Neuron (in vitro differentiated cells): ENCODE results near the gene SH3BGRL.

Experiments used
- H2AFZ ChIP-seq: one replicate; pipeline ENCODE4 v1.6.1; 2013; ENCODE audit warnings: low read depth, mild to moderate bottlenecking, inconsistent platforms, low read length, moderate library complexity
- H3K27me3 ChIP-seq: one replicate; pipeline ENCODE4 v1.6.1; 2013; ENCODE audit warnings: low read length; ENCODE audit not compliant: insufficient read depth
- H3K36me3 ChIP-seq: one replicate; pipeline ENCODE4 v1.6.1; 2013; ENCODE audit warnings: low read length; ENCODE audit not compliant: insufficient read depth
- H3K4me1 ChIP-seq: one replicate; pipeline ENCODE4 v1.6.1; 2013; ENCODE audit warnings: low read length; ENCODE audit not compliant: insufficient read depth
- H3K4me3 ChIP-seq: 2 replicates; pipeline ENCODE4 v1.5.1; 2013; ENCODE audit warnings: mild to moderate bottlenecking, low read length, moderate library complexity
- H3K9me3 ChIP-seq: one replicate; pipeline ENCODE4 v1.6.1; 2013; ENCODE audit warnings: low read length

The SH3BGRL gene

DNA sequence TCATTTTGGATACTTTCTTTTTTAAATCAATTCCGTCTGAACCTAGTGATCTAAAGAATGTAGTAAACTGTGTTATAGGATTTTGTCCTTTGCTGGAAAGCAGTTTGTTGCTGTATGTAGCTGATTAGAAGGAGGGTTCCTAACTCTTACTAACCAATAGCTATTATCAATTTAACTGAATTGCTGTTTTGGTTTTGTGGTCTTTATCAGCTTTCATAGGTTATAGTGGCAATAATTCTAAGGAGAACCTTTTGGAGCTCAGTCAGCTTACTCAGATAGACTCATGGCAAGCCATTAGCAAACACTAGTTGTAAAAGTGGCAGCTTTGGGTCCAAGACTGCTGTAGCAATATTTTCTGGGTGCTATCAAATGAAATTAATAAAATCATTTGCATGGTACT is 29.6 kb downstream of the SH3BGRL start:
- Histone ChIP-seq H3K4me3 (no peak overlapping the region), H3K27me3 (no peaks in the 10 kb centered on the region), H3K4me1 (no peaks in the 10 kb centered on the region), H3K36me3 (no peaks in the 10 kb centered on the region), H3K9me3 (no peaks in the 10 kb centered on the region), H2AFZ (no peak overlapping the region)

- Histone ChIP-seq H3K4me1 (no peaks in the 10 kb centered on the region), H3K9me3 (no peaks in the 10 kb centered on the region), H3K36me3 (no peaks in the 10 kb centered on the region), H3K4me3 (no peak overlapping the region), H2AFZ (no peak overlapping the region), H3K27me3 (no peaks in the 10 kb centered on the region)
Measured at GRCh38 chrX:81232218-81232617, 30.3 kb downstream of the SH3BGRL start.

GRCh38 chrX:81237516-81237915 is 35.6 kb downstream of the SH3BGRL start:
- no peaks in the 10 kb centered on the region for H3K27me3 ChIP-seq
- no peaks in the 10 kb centered on the region for H3K4me1 ChIP-seq
- H3K4me3 ChIP-seq, result no peak overlapping the region
- H3K9me3 ChIP-seq, result peaks cover 3% of the 10 kb centered on the region
- H2AFZ ChIP-seq, result no peak overlapping the region
- H3K36me3 ChIP-seq, result peaks cover 4% of the 10 kb centered on the region

- Histone ChIP-seq H2AFZ (no peak overlapping the region), H3K4me3 (no peak overlapping the region), H3K27me3 (no peaks in the 10 kb centered on the region), H3K9me3 (peaks cover 3% of the 10 kb centered on the region), H3K4me1 (no peaks in the 10 kb centered on the region), H3K36me3 (peaks cover 4% of the 10 kb centered on the region)
Measured at GRCh38 chrX:81238166-81238565, 36.3 kb downstream of the SH3BGRL start.

GRCh38 chrX:81240701-81241331 is 38.9 kb downstream of the SH3BGRL start:
- H3K36me3 ChIP-seq, result peaks cover 4% of the 10 kb centered on the region
- H3K27me3 ChIP-seq, result no peaks in the 10 kb centered on the region
- peaks cover 3% of the 10 kb centered on the region for H3K9me3 ChIP-seq
- no peak overlapping the region for H3K4me3 ChIP-seq
- H3K4me1 ChIP-seq, result no peaks in the 10 kb centered on the region
- H2AFZ ChIP-seq, result no peak overlapping the region

DNA sequence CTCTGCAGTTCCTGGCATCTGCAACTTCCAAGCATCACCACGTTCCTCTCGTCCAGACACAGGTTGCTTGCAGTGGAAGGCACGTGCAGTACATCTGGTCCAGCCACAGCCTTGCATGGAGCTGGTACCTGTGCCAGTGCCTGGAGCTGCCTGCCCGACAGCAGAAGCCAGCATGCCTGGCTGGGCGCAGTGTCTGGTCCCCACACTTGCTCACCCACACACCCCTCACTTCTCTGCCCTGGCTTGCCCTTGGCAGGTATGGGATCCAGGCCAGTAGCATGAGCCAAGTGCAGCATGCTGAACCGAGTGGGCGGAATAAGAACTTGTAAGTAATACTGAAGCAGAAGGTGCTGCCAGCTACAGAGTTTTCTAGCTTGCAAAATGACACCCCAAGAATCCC is 39.9 kb downstream of the SH3BGRL start:
- H2AFZ ChIP-seq, result no peak overlapping the region
- H3K36me3 ChIP-seq, result peaks cover 4% of the 10 kb centered on the region
- H3K4me3 ChIP-seq, result no peak overlapping the region
- no peaks in the 10 kb centered on the region for H3K27me3 ChIP-seq
- H3K9me3 ChIP-seq, result peaks cover 3% of the 10 kb centered on the region
- no peaks in the 10 kb centered on the region for H3K4me1 ChIP-seq

DNA sequence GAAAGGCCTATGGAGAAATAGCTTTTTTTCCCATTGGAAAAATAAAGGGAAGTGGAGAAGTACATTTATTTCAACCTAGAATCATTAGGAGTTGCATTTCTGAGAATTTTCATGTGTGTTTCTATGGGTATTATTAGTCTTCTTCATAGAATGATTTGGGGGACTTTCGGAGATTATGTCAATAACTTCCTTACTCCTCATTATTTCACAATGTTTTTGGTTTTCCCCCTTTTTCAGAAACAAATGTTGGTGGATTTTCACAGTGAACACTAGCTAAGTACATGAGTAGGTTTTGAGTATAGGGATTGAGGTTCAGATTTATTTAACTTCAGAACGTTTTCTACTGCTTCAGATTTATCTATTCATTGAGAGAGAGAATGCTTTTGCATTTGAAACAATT is 54.0 kb downstream of the SH3BGRL start:
- no peaks in the 10 kb centered on the region for H3K27me3 ChIP-seq
- H2AFZ ChIP-seq, result no peak overlapping the region
- H3K9me3 ChIP-seq, result no peaks in the 10 kb centered on the region
- H3K4me1 ChIP-seq, result no peaks in the 10 kb centered on the region
- no peak overlapping the region for H3K4me3 ChIP-seq
- no peaks in the 10 kb centered on the region for H3K36me3 ChIP-seq

- no peaks in the 10 kb centered on the region for H3K36me3 ChIP-seq
- H3K27me3 ChIP-seq, result no peaks in the 10 kb centered on the region
- H3K9me3 ChIP-seq, result no peaks in the 10 kb centered on the region
- no peak overlapping the region for H2AFZ ChIP-seq
- no peaks in the 10 kb centered on the region for H3K4me1 ChIP-seq
- H3K4me3 ChIP-seq, result no peak overlapping the region
Measured at GRCh38 chrX:81257817-81258216, 55.9 kb downstream of the SH3BGRL start.

DNA sequence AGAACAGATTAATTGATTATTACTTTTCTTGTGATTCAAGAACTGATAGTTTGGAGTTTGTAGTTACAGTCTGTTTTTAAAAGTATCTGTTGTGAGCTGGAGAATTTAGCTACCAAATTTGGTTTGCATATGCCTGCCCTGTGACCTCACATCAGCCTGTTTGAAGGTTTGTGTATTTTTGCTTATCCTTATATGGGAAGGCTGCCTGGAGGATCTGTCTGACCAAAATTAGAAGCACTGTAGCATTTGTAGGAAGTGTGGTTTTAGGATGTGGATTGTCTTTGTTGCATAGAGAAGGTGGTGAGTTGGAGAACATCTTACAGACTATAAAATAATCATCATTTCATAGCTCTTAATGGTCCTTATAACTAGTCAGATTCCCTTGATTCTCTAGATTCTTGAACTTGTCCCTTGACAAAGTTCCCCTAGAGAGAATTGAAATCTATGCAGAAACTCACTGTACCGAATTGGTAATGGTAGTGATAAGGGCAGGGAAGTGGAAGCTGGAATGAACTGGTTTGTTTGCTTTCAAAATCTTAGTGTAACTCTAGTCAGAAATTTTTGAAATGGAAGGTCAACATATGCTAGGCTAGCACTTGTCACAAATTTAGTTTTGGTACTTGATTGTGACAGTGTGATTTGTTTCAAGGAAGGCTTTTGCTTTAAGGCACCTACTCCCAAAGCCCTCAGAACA is 57.3 kb downstream of the SH3BGRL start:
- H3K4me1 ChIP-seq, result peaks cover 5% of the 10 kb centered on the region
- no peaks in the 10 kb centered on the region for H3K9me3 ChIP-seq
- no peak overlapping the region for H2AFZ ChIP-seq
- H3K27me3 ChIP-seq, result no peaks in the 10 kb centered on the region
- H3K36me3 ChIP-seq, result no peaks in the 10 kb centered on the region
- no peak overlapping the region for H3K4me3 ChIP-seq

GRCh38 chrX:81259714-81260395 is 58.0 kb downstream of the SH3BGRL start:
- no peak overlapping the region for H2AFZ ChIP-seq
- H3K36me3 ChIP-seq, result no peaks in the 10 kb centered on the region
- H3K4me1 ChIP-seq, result peaks cover 5% of the 10 kb centered on the region
- no peaks in the 10 kb centered on the region for H3K9me3 ChIP-seq
- H3K27me3 ChIP-seq, result no peaks in the 10 kb centered on the region
- H3K4me3 ChIP-seq, result no peak overlapping the region

GRCh38 chrX:81261576-81261975 is 59.7 kb downstream of the SH3BGRL start:
- H3K9me3 ChIP-seq, result no peaks in the 10 kb centered on the region
- no peaks in the 10 kb centered on the region for H3K27me3 ChIP-seq
- H2AFZ ChIP-seq, result no peak overlapping the region
- peaks cover 5% of the 10 kb centered on the region for H3K4me1 ChIP-seq
- no peaks in the 10 kb centered on the region for H3K36me3 ChIP-seq
- H3K4me3 ChIP-seq, result no peak overlapping the region

DNA sequence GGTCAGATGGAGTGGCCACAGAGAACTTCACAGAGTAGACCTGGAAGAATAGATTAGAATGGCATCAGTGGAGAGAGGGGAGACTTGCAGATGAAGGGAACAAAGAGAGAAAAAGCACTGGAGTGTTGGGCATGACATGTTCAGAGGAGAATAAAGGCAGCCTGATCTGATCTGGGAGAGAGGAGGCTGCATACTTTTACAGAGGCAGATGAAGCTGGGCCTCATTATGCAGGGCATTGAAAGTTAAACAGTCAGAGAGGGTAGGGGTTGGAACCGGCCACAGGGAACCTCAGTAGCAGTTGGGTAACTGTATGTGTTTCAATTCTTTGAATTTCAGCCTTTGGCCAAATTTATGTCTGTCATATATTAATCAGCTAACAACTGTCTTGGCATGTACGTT is 61.2 kb downstream of the SH3BGRL start:
- Histone ChIP-seq H2AFZ (no peak overlapping the region), H3K27me3 (no peaks in the 10 kb centered on the region), H3K9me3 (no peaks in the 10 kb centered on the region), H3K36me3 (no peaks in the 10 kb centered on the region), H3K4me1 (peaks cover 5% of the 10 kb centered on the region), H3K4me3 (no peak overlapping the region)

DNA sequence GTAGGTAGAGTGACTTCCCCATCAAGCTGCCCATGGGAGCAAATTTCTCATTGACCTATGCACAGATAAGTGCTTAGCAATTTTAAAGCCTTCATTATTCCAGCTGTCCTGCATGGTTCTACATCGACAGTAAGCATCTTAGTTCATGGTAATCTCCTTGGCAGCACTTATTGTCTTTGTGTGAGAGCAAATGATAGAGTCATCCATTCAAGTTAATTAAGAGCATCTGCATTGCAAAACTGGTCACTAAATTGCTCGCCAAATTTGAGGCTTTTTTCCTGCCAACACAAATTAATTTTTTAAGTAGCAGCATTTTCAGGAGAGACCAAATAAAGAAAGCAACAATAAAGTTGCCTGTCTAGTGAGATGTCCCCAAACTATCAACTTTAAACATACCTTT is 76.7 kb downstream of the SH3BGRL start:
- no peaks in the 10 kb centered on the region for H3K27me3 ChIP-seq
- no peak overlapping the region for H3K4me3 ChIP-seq
- no peak overlapping the region for H2AFZ ChIP-seq
- no peaks in the 10 kb centered on the region for H3K4me1 ChIP-seq
- H3K36me3 ChIP-seq, result peaks cover 18% of the 10 kb centered on the region
- no peaks in the 10 kb centered on the region for H3K9me3 ChIP-seq
